Tibial nerve (tissue), 4 donors: ENCODE data around the gene ZNHIT2.

ENCODE experiments used
- EP300 ChIP-seq, 2 donors: sonication (generic); formaldehyde crosslinking; IDR thresholded peaks; one replicate each; pipeline ENCODE4 v1.6.1; 2017; ENCODE audit warnings: antibody characterized with exemption in 2 of 2, mild to moderate bottlenecking in 1 of 2
- POLR2A ChIP-seq, 2 donors: fragments of 450-650 bp; IDR thresholded peaks; one replicate each; pipeline ENCODE4 v1.6.1; 2017; ENCODE audit warnings: antibody characterized with exemption in 2 of 2, mild to moderate bottlenecking in 2 of 2, moderate library complexity in 2 of 2
- TF ChIP-seq, protein P1 (sequence below), 5 experiments: fragments of 200-600 bp in 3 of 5; fragments of 450-650 bp in 2 of 5; sonication (generic) in 3 of 5; IDR thresholded peaks; one replicate each; pipeline ENCODE4 v1.5.1; 2016 to 2019; ENCODE audit warnings: antibody characterized with exemption in 5 of 5, mild to moderate bottlenecking in 3 of 5, moderate library complexity in 2 of 5

DNA sequence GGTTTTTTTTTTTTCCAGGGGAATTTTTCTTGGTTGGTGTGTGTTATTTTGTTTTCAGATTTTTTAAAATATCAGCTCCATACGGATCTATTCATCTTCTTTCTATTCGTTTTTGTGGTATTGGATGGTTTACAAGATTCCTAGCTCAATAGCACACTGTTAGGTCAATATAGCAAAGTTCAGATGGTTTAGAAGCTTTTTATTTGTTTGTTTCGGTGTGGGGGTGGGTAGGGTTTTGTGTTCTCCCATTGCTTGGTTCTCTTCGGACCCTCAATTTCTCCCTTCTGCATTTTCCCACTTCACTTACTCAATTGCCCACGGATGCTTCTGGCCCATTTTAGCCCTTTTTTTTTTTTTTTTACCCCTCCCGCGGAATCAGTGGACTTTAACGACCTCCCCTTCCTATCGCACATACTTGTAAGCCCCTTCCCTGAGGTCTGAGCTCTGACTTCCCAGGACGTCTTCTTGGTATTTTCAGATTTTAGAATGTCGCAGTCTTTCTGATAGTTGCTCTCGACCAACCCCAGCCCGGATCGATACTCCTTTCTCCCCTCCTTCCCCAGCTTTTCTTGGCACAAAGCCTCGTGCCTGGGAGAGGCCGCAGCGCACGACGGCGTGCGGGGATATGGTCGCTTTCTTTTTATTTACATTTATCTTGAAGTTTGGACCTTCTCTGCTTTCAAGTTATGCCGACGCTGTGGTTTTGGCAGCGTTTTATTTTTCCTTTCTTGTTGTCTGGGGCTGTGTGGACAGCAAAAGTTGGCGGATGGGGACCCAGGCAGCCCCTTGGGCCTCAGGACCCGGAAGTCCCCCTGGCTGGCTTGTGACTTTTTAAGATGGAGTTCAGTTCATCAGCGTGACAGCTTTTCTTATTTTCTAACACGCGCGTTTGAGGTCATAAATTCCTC is 48.2 kb upstream of the ZNHIT2 start:
- TF ChIP-seq, protein P1, sequence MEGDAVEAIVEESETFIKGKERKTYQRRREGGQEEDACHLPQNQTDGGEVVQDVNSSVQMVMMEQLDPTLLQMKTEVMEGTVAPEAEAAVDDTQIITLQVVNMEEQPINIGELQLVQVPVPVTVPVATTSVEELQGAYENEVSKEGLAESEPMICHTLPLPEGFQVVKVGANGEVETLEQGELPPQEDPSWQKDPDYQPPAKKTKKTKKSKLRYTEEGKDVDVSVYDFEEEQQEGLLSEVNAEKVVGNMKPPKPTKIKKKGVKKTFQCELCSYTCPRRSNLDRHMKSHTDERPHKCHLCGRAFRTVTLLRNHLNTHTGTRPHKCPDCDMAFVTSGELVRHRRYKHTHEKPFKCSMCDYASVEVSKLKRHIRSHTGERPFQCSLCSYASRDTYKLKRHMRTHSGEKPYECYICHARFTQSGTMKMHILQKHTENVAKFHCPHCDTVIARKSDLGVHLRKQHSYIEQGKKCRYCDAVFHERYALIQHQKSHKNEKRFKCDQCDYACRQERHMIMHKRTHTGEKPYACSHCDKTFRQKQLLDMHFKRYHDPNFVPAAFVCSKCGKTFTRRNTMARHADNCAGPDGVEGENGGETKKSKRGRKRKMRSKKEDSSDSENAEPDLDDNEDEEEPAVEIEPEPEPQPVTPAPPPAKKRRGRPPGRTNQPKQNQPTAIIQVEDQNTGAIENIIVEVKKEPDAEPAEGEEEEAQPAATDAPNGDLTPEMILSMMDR (IDR thresholded peaks at IDR 0.05): no peak
- no peak for TF ChIP-seq POLR2A (IDR thresholded peaks at IDR 0.05)
- TF ChIP-seq EP300 (IDR thresholded peaks at IDR 0.05): no peak
